ENCODE data around the gene TMEM175.

- no peak for TF ChIP-seq CTCF (IDR thresholded peaks at IDR 0.05)
- TF ChIP-seq POLR2AphosphoS5 (IDR thresholded peaks at IDR 0.05; ENCODE audit: insufficient read depth in 1 of 2, low read depth in 1 of 2) = no peak
Observed at GRCh38 chr4:946517-947471, 14.5 kb downstream of the TMEM175 start.

Data from vagina (tissue), 2 donors.